Kidney capillary endothelial cell (primary cell): ENCODE results near the gene PPM1L.

Source experiments
- DNase-seq: peaks from one replicate; pipeline ENCODE4 v3.0.0-alpha.2; 2018; ENCODE audit warnings: low spot score

The PPM1L gene

DNA sequence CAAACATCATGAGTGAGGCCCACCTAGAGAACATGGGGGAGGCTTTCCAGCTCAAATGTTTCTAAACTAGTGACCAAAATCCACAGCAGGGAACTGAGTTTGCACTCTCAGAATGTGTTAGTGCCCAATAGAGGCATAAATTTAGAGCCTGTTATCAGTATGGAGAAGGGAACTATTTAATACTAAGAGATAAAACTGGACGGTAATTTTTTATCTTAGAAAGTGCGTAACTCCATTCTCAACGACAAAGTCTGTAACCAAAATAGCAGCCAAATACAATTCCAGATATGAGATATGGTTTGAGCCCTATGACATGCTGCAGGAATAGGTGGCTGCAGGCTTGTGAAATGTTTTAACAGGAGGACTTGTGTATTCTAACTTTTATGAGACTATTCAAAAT lies 345.6 kb downstream of the PPM1L start:
- no peak for DNase-seq

DNA sequence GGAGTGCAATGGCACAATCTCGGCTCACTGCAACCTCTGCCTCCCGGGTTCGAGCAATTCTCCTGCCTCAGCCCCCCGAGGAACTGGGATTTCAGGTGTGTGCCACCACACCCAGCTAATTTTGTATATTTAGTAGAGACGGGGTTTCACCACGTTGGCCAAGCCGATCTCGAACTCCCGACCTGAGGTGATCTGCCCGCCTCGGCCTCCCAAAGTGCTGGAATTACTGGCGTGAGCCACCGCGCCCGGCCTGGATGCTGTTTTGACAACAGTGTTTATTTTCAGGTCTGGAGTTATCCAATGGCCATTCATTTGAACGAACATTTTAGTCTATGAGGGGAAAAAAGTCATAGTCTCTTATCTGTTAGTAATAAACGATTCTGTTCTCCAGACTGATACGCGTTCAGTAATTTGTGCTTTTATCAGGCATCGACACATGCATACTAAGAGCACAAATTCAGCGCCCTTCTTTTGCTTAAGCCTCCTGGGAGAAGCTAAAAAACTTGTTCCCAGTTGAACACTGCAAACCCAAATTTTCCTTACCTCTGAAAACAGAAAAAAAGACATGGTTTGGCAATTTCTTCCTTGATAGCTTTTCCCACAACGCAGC lies 347.9 kb downstream of the PPM1L start:
- no peak for DNase-seq

DNA sequence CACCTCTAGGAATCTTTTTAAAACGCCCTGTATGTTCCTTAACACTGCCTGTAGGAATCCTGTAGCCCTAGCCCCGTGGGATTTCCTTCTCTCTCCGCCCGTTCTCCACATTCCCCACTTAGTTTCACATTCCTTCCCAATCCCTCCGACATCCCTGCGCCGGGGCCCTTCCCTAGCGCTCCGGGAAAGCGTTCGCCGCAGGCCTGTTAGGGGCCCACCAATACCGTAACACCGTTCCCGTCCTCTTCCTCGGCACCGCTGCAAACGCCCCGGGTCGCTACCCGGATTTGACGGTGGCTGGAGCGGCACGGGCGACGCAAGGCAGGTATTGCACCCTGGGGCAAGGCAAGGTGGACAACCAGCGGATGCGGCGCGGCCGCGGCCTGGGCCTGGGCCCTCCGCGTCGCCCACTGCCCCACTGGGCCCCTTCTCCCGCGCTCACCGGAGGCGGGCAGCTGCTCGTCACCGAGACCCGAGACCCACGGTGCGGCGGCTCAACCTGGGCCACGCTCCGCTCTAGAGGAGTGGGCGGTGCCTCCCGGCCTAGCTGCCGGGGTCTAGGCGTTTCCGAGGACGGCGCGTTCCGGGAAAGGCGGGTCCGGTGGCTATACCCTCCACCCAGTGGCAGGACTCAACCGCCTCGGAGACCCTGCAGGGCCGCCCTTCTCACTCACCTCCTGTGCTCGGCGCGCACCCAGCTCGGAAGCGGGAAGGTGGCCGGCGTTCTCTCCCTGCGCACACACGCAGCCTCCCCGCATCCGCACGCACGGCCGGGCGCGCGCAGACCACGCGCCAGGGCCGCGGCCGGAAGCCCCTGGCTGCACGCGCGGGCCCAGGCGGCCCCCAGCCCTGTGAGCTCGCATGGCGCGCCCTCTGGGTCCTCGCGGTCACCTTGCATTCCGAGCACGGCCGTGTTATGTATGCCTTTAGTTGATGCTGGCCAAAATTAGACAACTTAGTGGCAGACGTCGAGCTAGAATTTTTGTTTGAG lies 348.8 kb downstream of the PPM1L start, which contains the start of gene B3GALNT1:
Gene B3GALNT1, minus strand, starts transcription at position 789 of the 991 bp plus-strand sequence. CDS start 18,595 bp downstream, outside the sequence.
- DNase-seq, result peak; percentile 38

DNA sequence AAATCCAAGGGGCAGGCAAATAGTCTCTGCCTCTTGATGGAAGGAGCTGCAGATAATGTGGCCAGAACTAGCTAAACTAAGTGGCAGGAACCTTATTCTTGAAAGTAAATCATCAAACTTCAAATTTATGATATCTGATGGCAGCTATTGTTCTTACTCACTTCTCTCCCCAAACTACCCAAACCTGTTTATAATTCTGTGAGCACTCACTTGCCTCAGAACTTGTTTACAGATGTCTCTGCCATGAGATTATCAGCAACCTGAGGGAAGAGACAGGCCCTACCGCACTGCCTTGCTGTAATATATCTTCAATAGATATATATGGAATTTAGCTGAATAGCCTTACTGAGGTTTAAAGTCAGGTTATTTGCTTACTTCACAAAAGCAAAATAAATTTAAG lies 351.3 kb downstream of the PPM1L start:
- DNase-seq, result no peak

DNA sequence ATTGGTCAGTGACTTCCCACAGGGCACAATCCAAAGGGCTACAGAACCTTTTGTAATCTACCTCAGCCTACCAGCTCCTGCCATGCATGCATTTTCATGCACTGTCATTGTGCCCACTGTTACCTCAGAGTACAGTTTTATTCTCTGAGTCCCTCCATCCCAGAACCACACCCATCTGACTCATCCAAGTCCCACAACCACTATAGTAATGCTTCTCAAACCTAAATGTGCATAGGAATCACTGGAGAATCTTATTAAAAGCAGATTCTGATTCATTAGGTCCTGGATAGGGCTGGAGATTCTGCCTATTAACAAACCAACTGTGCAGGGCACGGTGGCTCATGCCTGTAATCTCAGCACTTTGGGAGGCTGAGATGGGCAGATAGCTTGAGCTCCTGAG lies 352.8 kb downstream of the PPM1L start:
- DNase-seq, result no peak

DNA sequence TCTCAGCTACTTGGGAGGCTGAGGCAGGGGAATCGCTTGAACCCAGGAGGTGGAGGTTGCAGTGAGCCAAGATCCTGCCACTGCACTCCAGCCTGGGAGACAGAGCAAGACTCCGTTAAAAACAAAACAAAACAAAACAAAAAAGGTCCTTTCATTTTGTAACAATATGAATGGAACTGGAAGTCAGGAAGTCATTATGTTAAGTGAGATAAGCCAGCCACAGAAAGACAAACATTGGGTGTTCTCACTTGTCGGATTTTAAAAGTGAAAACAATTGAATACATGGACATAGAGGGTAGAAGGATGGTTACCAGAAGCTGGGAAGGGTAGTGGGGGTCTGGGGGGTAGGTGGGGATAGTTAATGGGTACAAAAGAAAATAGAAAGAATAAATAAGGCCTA lies 361.6 kb downstream of the PPM1L start:
- no peak for DNase-seq

DNA sequence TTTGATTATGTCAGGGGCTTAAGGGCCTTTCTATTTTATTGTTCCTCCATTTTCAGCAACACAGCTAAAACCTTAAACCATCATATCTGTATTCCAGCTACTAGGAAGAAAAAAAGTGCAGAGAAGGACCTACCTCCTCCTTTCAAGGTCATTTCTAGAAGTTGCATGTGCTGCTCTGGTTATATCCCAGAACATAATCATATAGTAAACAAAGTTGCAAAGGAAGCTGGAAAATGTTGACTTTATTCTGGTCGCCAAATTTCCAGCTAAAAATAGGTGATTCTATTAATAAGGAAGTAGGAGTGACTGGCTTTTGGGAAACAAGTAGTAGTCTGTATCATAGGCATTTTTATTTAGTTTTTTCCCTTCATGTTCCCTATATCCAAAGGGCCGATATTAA lies 370.5 kb downstream of the PPM1L start:
- DNase-seq, result no peak
